Measurements from ENCODE around the gene DGKH.
A peak's percentile ranks its signal among the peaks of the same experiment; 100 is the strongest.

Gene DGKH

GRCh38 chr13:42228527-42228926 lies 180.1 kb downstream of the DGKH start:
- H3K4me3 ChIP-seq (ENCODE audit: low read length): no peak overlapping the region
- DNase-seq (ENCODE audit: low read depth): no peak
- TF ChIP-seq CTCF (conservative IDR thresholded peaks at IDR 0.05; ENCODE audit: low read length): no peak

- no peak for DNase-seq (ENCODE audit: low read depth)
- TF ChIP-seq CTCF (conservative IDR thresholded peaks at IDR 0.05; ENCODE audit: low read length): no peak
- no peak overlapping the region for H3K4me3 ChIP-seq (ENCODE audit: low read length)
Observed at GRCh38 chr13:42229287-42229686, 180.8 kb downstream of the DGKH start.

- TF ChIP-seq CTCF (conservative IDR thresholded peaks at IDR 0.05; ENCODE audit: low read length): no peak
- DNase-seq (ENCODE audit: low read depth): no peak
- H3K4me3 ChIP-seq (ENCODE audit: low read length): no peak overlapping the region
Observed at GRCh38 chr13:42232671-42233070, 184.2 kb downstream of the DGKH start.

GRCh38 chr13:42233726-42234125 lies 185.3 kb downstream of the DGKH start:
- TF ChIP-seq CTCF (conservative IDR thresholded peaks at IDR 0.05; ENCODE audit: low read length): no peak
- no peak overlapping the region for H3K4me3 ChIP-seq (ENCODE audit: low read length)
- no peak for DNase-seq (ENCODE audit: low read depth)

GRCh38 chr13:42239161-42239560 lies 190.7 kb downstream of the DGKH start:
- H3K4me3 ChIP-seq (ENCODE audit: low read length): no peak overlapping the region
- no peak for TF ChIP-seq CTCF (conservative IDR thresholded peaks at IDR 0.05; ENCODE audit: low read length)
- peak; percentile 8 for DNase-seq (ENCODE audit: low read depth)

- no peak for TF ChIP-seq CTCF (conservative IDR thresholded peaks at IDR 0.05; ENCODE audit: low read length)
- peak; percentile 17 for DNase-seq (ENCODE audit: low read depth)
- H3K4me3 ChIP-seq (ENCODE audit: low read length): no peak overlapping the region
Observed at GRCh38 chr13:42239644-42240043, 191.2 kb downstream of the DGKH start.

- H3K4me3 ChIP-seq (ENCODE audit: low read length): no peak overlapping the region
- no peak for DNase-seq (ENCODE audit: low read depth)
- no peak for TF ChIP-seq CTCF (conservative IDR thresholded peaks at IDR 0.05; ENCODE audit: low read length)
Observed at GRCh38 chr13:42246541-42246940, 198.1 kb downstream of the DGKH start.
